Measurements from ENCODE around the gene TTPAL. TPM values are rescaled to one million over a fixed set of nuclear protein-coding genes. Genes with fewer than 3 reads are reported as not detected.

TTPAL gene
- total and polyA plus RNA-seq, 2 of the 4 experiments (the other 2 are of a cell fraction) = 8.2 to 18.1 TPM

DNA sequence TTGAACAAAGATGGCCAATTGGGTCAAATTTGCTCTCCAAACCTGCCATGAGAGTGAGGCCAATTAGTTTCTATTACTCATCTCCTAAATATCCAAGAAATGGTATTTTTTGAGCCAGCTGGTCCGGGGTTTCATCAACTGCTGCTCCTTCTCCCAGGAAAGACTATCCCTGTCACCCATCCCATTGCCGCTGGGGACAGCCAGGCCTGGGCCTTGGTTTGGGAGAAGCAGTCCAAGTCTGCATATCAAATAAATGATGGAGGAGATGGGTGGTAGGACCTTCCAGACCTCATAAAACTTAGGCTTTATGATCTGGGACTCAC, 46.7 kb upstream of the TTPAL start:
- ATAC-seq (ENCODE audit: low read depth) (no peak), DNase-seq (no peak)
- Histone ChIP-seq H2AK5ac (ENCODE audit: low read depth, low read length) (no peak overlapping the region), H3K9me3 (ENCODE audit: control insufficient read depth, insufficient read depth, low read length) (no peaks in the 10 kb centered on the region), H4K91ac (ENCODE audit: insufficient read depth, low read depth, low read length) (no peak overlapping the region), H2AFZ (replicated peaks; ENCODE audit: low read length, poor library complexity) (no peak overlapping the region), H3K36me3 (ENCODE audit: control insufficient read depth, insufficient read depth, low read length) (no peaks in the 10 kb centered on the region), H4K8ac (ENCODE audit: low read depth in 2 of 2, low read length in 2 of 2) (no peak overlapping the region), H2BK15ac (ENCODE audit: low read depth, low read length) (no peak overlapping the region), H3K79me1 (ENCODE audit: low read depth in 1 of 2, low read length in 2 of 2) (no peaks in the 10 kb centered on the region), H2BK5ac (ENCODE audit: low read depth, low read length, poor library complexity, severe bottlenecking) (no peak overlapping the region), H3K27me3 (ENCODE audit: control insufficient read depth, insufficient read depth, low read length) (peaks cover 32% of the 10 kb centered on the region), H3K9me1 (ENCODE audit: insufficient read depth, low read length) (no peaks in the 10 kb centered on the region), H2BK20ac (ENCODE audit: low read depth, low read length) (no peak overlapping the region), H3K14ac (replicated peaks; ENCODE audit: low read depth, low read length) (no peak overlapping the region), H4K20me1 (ENCODE audit: insufficient read depth, low read length) (no peaks in the 10 kb centered on the region), H3K4ac (ENCODE audit: low read depth, low read length) (no peak overlapping the region), H4K5ac (ENCODE audit: low read depth, low read length) (no peak overlapping the region), H3K18ac (ENCODE audit: low read depth, low read length) (no peak overlapping the region), H3K4me3 (ENCODE audit: insufficient read depth, low read depth, low read length) (no peak overlapping the region), H3K4me1 (ENCODE audit: control insufficient read depth, insufficient read depth, low read length) (no peaks in the 10 kb centered on the region), H3K9ac (ENCODE audit: low read depth, low read length) (no peak overlapping the region), H2BK120ac (ENCODE audit: low read depth, low read length) (no peak overlapping the region), H2AK9ac (replicated peaks; ENCODE audit: low read depth, low read length, poor library complexity) (no peak overlapping the region), H3K4me2 (ENCODE audit: low read depth, low read length) (no peak overlapping the region), H3K56ac (ENCODE audit: extremely low read depth, insufficient read depth, low read length) (no peak overlapping the region), H3K23ac (ENCODE audit: low read depth, low read length) (no peak overlapping the region), H3K27ac (ENCODE audit: insufficient read depth, low read length) (no peak overlapping the region)
- dilution Hi-C loops (cut with HindIII; ENCODE audit: low sequenced_read_pairs, unreplicated experiment) = no loop called here
- TF ChIP-seq RAD21 (IDR thresholded peaks at IDR 0.05; ENCODE audit: low read length) (no peak), CHD1 (IDR thresholded peaks at IDR 0.05; ENCODE audit: low read depth, low read length) (no peak), SMC3 (IDR thresholded peaks at IDR 0.05; ENCODE audit: low read depth, low read length) (no peak), MXI1 (IDR thresholded peaks at IDR 0.05; ENCODE audit: borderline replicate concordance, low read depth, low read length) (no peak), MAZ (IDR thresholded peaks at IDR 0.05; ENCODE audit: borderline replicate concordance, low read depth, low read length) (no peak), MAFK (IDR thresholded peaks at IDR 0.05; ENCODE audit: low read depth, low read length) (no peak), RCOR1 (IDR thresholded peaks at IDR 0.05; ENCODE audit: insufficient replicate concordance, low read length) (no peak), BHLHE40 (IDR thresholded peaks at IDR 0.05; ENCODE audit: low read depth, low read length) (no peak), POLR2A (IDR thresholded peaks at IDR 0.05; ENCODE audit: low read depth, low read length) (no peak), RFX5 (IDR thresholded peaks at IDR 0.05; ENCODE audit: low read depth, low read length) (no peak), USF2 (IDR thresholded peaks at IDR 0.05; ENCODE audit: low read depth, low read length) (no peak), CTCF (conservative IDR thresholded peaks at IDR 0.05; ENCODE audit: low read depth, low read length) (no peak), NFE2L2 (IDR thresholded peaks at IDR 0.05; ENCODE audit: low read depth, low read length) (no peak), CEBPB (IDR thresholded peaks at IDR 0.05; ENCODE audit: low read depth, low read length) (no peak), FOS (IDR thresholded peaks at IDR 0.05; ENCODE audit: low read depth, low read length) (no peak)
- TF ChIP-seq, protein P1, sequence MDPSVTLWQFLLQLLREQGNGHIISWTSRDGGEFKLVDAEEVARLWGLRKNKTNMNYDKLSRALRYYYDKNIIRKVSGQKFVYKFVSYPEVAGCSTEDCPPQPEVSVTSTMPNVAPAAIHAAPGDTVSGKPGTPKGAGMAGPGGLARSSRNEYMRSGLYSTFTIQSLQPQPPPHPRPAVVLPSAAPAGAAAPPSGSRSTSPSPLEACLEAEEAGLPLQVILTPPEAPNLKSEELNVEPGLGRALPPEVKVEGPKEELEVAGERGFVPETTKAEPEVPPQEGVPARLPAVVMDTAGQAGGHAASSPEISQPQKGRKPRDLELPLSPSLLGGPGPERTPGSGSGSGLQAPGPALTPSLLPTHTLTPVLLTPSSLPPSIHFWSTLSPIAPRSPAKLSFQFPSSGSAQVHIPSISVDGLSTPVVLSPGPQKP (IDR thresholded peaks at IDR 0.05; ENCODE audit: borderline replicate concordance, low read depth, low read length) = no peak
- intact Hi-C loops (cut with micrococcal nuclease) = no loop called here
- WGBS, 2 experiments (ENCODE audit: extremely low coverage in 2 of 2, insufficient read length in 1 of 2) = no CpG with 5 or more reads among the region's 2 CpGs
- BruUV-seq (replicated peaks) = no TSS peak
- ChIA-PET CTCF (no interaction called here), POLR2A (ENCODE audit: unreplicated experiment) (no interaction called here)
- in situ Hi-C loops (cut with MboI; ENCODE audit: low sequenced_read_pairs) = no loop called here

Measured in IMR-90 (cell line).